ENCODE results near the gene CCR6. TPM values are rescaled to one million over a fixed set of nuclear protein-coding genes. Genes with fewer than 3 reads are reported as not detected.

The CCR6 gene
- total RNA-seq, 2 experiments from 2014 or later: 0.23 TPM; not detected in 1

GRCh38 chr6:167113047-167113754 lies 9.7 kb upstream of the CCR6 start:
- peaks cover 6% of the 10 kb centered on the region for H3K27me3 Mint-ChIP-seq
- H3K4me3 Mint-ChIP-seq: peak overlapping the region; percentile 58
- H3K36me3 Mint-ChIP-seq (ENCODE audit: low read depth): no peaks in the 10 kb centered on the region
- TF ChIP-seq CTCF (IDR thresholded peaks at IDR 0.05): no peak
- DNase-seq: no peak
- no peak for ATAC-seq
- POLR2A ChIA-PET: no interaction called here
- intact Hi-C loops (cut with micrococcal nuclease): no loop called here
- H3K27ac Mint-ChIP-seq: no peak overlapping the region
- H3K4me1 Mint-ChIP-seq (ENCODE audit: low read depth): peaks cover 20% of the 10 kb centered on the region
- CTCF ChIA-PET: no interaction called here
- no peaks in the 10 kb centered on the region for H3K9me3 Mint-ChIP-seq

DNA sequence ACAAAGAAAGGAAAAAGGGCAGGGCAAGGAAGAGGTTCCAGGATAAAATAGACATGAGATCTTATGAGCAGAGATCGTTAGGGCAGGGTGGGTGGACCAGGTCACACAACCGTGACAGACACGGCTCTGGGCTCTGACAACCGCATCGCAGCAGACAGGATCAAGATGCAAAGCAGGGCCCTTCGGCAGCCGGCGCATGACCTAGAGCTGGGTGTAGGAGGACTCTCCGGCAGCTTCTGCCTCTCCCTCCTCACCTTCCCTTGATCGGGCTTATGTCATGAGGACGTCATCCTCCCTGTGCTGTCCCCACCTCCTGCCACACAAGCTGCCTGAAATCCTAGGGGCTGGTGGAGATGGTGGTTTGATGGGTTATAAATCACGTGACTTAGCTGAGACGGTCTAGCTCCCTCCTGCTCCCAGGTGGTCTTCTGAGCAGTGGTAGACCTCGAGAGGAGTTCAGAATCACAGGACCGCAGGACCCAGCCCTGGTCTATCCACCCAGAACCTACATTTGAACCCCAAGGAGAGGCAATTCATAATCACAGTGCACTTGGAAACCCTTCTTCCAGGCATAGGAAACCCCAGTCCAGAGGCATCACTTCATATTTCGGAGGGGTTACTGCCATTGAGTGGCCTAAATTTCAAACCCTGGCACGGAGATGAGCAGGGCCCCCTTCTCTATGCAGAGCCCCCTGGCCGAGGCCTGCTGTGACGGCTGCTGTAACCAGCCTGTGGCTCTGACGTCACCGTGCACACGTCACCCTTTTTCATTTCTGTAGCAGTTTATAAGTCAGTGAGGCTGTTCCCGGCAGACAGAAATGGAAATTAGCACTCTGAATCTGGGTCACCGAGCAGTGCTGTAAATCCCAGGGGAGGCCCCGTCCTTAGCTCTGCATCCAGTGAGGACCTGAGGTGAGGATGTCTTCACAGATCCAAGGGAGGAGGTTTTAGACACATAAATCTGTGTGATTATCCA lies 8.7 kb upstream of the CCR6 start:
- no peak for TF ChIP-seq CTCF (IDR thresholded peaks at IDR 0.05)
- no peaks in the 10 kb centered on the region for H3K36me3 Mint-ChIP-seq (ENCODE audit: low read depth)
- DNase-seq (peak; percentile 68), ATAC-seq (peak; percentile 52)
- H3K4me1 Mint-ChIP-seq (ENCODE audit: low read depth): peaks cover 26% of the 10 kb centered on the region
- H3K9me3 Mint-ChIP-seq: no peaks in the 10 kb centered on the region
- ChIA-PET CTCF (no interaction called here), POLR2A (no interaction called here)
- H3K4me3 Mint-ChIP-seq: peak overlapping the region; percentile 58
- peaks cover 6% of the 10 kb centered on the region for H3K27me3 Mint-ChIP-seq
- peak overlapping the region; percentile 51 for H3K27ac Mint-ChIP-seq
- intact Hi-C loops (cut with micrococcal nuclease): no loop called here

- Mint-ChIP-seq H3K4me1 (ENCODE audit: low read depth) (peaks cover 34% of the 10 kb centered on the region), H3K4me3 (no peak overlapping the region), H3K9me3 (no peaks in the 10 kb centered on the region), H3K36me3 (ENCODE audit: low read depth) (no peaks in the 10 kb centered on the region), H3K27me3 (peaks cover under 1% of the 10 kb centered on the region), H3K27ac (peak overlapping the region; percentile 51)
- no peak for DNase-seq
- ChIA-PET POLR2A (no interaction called here), CTCF (no interaction called here)
- no peak for TF ChIP-seq CTCF (IDR thresholded peaks at IDR 0.05)
- ATAC-seq: no peak
- intact Hi-C loops (cut with micrococcal nuclease): no loop called here
Observed at GRCh38 chr6:167115054-167115453, 7.8 kb upstream of the CCR6 start.

DNA sequence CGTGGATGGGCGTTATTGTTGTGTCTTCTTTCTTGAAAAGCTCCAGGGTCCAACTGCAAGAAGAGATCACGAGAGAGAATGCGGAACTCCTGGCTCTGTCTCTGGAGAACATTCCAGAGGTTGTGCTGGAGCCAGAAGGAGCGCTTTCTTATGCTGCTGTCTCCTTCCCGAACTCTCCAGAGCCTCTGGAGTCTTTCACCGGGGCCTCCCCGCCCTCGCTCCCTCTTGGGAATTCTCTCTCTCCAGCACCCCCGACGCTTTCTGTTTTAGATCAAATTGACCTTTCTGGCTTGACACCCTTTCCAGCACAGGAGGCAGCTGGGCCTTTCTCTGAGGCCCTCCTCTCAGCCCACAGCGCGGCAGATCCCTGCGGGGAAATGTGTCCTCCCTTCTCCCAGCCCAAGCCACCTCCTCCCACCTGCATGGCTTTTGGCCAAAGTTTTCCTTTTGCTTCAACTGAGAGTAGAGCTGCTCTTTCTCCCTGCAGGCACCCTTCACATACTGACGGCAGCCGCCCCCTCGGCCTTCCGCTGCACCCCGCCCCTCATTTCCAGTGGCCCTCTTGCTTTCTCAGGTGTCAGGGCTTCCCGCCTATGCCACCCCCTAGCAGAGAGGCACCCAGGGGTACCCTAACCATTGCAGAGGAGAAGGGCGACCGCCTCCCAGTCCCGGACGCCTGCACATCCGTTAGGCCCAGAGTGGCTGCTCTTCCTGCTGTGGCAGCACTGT lies 6.6 kb upstream of the CCR6 start:
- DNase-seq (no peak), ATAC-seq (no peak)
- Mint-ChIP-seq H3K9me3 (no peaks in the 10 kb centered on the region), H3K4me1 (ENCODE audit: low read depth) (peaks cover 44% of the 10 kb centered on the region), H3K4me3 (no peak overlapping the region), H3K27ac (no peak overlapping the region), H3K36me3 (ENCODE audit: low read depth) (no peaks in the 10 kb centered on the region), H3K27me3 (no peaks in the 10 kb centered on the region)
- ChIA-PET CTCF (no interaction called here), POLR2A (interaction anchor here (0.6 kb wide), 1 partner anchor 342 kb away, joined by 3 read pairs; no protein-coding TSS in a partner anchor)
- intact Hi-C loops (cut with micrococcal nuclease): no loop called here
- no peak for TF ChIP-seq CTCF (IDR thresholded peaks at IDR 0.05)
